GM10847 (cell line): ENCODE results near the gene PRSS48.

Experiments
- POLR2A ChIP-seq: IDR thresholded peaks from 2 replicates; pipeline ENCODE4 v1.6.1; 2011; ENCODE audit not compliant: insufficient read length; ENCODE audit errors: extremely low read depth

Gene PRSS48

DNA sequence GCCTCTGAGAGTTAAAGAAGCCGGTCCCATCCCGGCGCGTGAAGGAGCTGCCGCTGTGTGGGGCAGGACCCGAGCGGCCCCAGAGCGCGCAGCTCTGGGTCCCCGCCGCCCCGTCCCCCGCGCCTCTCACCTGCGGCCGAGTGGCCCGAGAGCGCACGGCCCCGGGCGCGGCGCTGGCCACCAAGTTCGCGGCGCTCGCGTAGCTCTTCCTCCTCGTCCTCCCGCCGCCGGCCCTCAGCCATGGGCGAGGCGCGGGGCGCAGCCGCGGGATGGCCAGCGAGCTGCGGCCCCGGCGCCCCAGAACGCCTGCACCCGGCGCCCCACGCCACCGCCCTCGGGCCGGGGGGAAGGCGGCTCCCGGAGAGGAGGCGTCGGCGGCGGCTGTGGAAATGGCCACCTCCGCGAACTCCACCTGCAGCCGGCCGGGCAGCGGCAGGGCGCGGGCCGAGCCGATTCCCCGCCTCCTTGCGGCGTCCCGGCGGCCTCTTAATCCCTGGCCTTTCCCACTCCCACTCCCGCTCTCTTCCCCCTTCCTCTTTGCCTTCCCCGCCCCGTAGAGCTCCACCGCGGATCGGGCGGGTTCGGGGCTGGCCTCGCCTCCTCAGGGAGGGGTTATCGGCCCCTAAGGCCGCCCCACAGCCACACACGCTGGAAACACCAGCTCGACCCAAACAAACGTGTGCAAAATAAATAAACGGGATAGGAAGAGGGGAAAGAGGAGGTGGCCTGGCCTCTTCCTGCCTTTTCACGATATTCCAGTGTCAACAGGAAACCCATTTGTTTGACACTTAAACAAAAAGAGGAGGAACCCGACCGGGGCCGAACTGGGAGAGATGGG is 48.4 kb downstream of the PRSS48 start, which contains the start of gene SH3D19:
Gene SH3D19, minus strand, starts transcription at position 495 of the 838 bp plus-strand sequence. Its CDS starts 253 bp downstream, at position 242.
- TF ChIP-seq POLR2A, result no peak

DNA sequence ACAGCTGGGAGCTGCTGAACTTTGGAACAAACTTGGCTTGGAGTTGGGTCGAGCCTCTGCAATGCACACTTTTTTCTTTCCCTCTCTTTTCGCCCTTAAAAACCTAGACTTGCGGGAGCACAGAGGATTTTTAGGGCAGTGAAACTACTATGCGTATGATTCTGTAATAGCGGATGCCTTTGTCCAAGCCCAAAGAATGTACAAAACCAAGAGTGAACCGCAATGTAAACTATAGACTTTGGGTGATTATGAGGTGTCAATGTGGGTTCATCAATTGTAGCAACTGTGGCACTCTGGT is 48.9 kb downstream of the PRSS48 start:
- TF ChIP-seq POLR2A, result no peak

DNA sequence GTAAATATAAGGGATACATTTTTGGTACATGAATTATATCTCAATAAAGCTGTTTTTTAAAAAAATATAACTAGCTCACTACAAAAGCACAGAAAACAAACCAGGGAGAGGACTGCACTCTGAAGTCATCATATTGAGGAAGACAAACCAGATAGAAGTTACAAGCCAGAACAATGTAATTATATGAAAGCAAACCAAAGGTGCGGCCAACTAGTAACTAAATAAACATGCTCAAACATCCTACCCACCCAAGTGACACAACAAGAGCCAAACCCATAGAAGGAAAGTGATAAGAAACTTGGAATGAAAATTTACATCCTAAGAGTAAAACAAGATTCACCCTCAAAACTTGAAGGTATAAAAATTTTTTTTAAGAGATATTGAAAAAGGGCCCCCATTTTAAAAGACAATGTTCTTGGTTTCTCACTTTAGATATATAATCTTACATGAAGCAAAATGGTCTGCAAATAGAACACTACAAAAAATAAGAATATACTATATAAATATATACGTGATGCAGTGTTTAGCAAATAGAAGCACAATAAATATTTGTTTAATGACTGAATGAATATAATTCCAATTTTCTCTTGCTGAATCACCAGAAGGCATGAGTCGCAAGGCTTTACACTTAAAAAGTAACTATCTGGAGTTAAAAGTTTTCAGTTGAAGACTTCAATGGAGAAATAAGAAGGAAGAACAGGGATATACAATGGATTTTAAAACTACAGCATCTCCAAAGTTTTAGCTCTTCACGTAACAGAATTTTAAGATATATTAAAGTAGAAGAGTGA is 52.5 kb downstream of the PRSS48 start:
- TF ChIP-seq POLR2A, result no peak

DNA sequence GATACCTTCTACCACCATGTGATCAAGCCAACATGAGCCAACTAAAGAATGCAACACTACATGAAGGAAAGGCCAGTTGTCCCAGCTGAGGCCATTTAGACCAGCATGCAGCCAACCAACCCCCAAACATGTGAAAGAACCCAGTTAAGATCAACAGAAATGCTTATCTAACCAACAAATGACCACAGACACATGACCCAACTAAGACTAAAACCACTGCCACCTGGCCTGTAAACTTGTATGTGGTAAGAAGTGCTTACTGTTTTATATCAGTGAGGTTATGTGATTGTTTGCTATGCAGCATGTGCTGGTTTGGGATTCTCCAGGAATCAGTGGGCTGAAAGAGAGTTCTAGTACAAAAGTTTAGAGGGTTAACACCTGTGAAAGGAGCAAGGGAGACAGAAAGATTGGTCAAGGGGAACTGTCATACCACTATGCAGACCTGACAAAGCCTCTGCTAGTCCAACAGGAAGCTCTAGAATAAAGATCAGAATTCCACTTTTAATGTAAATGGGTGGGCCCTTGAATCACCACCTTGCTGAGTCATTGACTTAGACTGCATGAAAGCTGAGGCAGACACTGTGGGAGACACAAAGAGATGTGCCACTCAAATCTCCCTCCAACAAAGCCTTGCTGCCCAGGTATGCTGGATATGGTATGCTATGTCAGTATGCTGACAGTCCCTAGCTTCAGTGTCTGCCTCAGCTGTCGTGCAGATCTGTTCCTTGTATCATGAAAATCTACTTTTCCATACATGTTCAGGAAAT is 54.5 kb downstream of the PRSS48 start:
- no peak for TF ChIP-seq POLR2A

DNA sequence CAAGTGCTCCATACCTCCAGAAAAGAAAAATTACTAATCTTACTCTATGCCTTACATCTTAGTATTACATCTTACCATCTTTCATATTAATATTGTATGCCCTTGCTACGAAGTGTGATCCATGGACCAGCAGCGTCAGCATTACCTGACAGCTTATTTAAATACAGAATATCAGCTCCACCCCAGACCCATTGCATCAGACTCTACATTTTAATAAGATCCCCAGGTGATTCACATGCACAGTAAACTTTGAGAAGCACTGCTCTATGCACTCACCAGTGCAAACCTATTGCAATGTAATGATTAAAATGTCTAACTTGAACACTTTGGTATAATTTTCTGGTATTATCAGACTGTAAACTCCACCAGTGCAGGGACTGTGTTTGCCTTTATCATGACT is 62.5 kb downstream of the PRSS48 start:
- TF ChIP-seq POLR2A, result no peak

DNA sequence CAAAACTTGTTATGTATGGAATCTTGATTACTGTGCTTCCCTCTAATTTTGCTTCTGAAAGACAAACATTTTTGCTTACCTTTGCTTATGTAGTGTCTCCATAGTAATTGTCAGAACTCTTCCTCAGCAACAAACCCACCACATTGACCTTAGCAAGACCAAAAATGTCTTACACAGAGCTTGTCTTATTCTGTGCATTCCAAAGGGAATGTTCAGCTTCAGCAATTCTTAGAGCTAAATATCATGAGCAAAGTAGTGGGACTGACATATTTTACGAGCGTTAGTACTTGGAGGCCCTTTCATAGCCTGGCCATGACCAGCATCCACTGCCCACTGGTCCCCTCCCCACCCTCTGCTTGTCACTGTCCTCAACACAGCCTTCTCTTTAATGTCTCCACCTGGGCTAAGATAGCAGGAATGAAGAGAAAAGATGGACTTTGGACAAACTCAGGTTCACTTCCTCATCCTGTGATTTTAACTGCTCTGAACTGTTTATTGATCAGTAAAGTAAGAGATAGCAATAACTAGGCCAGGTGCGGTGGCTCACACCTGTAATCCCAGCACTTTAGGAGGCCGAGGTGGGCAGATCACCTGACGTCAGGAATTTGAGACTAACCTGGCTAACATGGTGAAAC is 63.9 kb downstream of the PRSS48 start:
- TF ChIP-seq POLR2A, result no peak
